ENCODE results near the gene NPTN. TPM values are rescaled to one million over a fixed set of nuclear protein-coding genes. Genes with fewer than 3 reads are reported as not detected.

The NPTN gene
- total RNA-seq, 4 donors from 2014 or later = 66.6 to 94.3 (median 88.8) TPM

DNA sequence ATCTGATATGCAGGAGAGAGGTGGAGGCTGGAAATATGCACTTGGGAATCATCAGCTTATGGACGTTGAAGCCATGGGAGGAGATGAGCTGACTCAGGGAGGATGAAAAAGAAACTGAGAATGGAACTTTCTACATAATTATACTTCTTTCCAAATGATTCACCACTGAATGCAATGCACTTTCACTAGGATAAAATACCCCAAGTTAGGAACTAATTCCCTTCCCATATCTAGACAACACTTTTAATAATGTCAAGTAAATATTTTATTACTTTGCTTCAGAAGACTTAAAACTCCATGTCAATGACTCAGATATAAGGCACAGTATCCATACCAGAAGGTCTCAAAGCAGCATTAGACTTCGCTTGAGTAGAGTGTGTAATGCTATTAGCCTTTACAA lies 24.2 kb downstream of the NPTN start:
- TF ChIP-seq, protein P1, sequence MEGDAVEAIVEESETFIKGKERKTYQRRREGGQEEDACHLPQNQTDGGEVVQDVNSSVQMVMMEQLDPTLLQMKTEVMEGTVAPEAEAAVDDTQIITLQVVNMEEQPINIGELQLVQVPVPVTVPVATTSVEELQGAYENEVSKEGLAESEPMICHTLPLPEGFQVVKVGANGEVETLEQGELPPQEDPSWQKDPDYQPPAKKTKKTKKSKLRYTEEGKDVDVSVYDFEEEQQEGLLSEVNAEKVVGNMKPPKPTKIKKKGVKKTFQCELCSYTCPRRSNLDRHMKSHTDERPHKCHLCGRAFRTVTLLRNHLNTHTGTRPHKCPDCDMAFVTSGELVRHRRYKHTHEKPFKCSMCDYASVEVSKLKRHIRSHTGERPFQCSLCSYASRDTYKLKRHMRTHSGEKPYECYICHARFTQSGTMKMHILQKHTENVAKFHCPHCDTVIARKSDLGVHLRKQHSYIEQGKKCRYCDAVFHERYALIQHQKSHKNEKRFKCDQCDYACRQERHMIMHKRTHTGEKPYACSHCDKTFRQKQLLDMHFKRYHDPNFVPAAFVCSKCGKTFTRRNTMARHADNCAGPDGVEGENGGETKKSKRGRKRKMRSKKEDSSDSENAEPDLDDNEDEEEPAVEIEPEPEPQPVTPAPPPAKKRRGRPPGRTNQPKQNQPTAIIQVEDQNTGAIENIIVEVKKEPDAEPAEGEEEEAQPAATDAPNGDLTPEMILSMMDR (IDR thresholded peaks at IDR 0.05) = no peak
- DNase-seq (ENCODE audit: low spot score) (no peak), ATAC-seq (ENCODE audit: low FRiP score) (peak; percentile 71)

DNA sequence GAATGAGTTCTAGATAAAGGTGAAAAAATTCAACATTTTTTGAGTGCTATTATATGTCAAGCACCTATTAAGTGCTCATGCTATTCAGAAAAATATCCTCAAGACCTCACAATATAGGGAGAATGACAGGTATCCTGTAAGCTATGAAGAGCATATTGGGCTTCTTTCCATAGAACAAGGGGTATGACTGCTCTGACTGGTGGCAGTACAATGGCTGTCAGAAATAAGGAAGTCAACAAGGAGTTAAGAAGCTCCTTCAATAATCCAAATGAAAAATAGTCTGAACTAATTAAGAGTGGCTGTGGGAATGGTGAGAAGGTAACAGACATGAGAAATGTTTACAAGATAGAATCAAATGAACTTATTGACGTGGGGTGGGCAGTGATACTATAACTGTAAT lies 24.7 kb downstream of the NPTN start:
- TF ChIP-seq, protein P1 (IDR thresholded peaks at IDR 0.05) = no peak
- DNase-seq (ENCODE audit: low spot score) = no peak
- no peak for ATAC-seq (ENCODE audit: low FRiP score)

GRCh38 chr15:73607843-73608242 lies 25.3 kb downstream of the NPTN start:
- TF ChIP-seq, protein P1 (IDR thresholded peaks at IDR 0.05) = no peak
- DNase-seq (ENCODE audit: low spot score) (no peak), ATAC-seq (ENCODE audit: low FRiP score) (no peak)

GRCh38 chr15:73607405-73607804 lies 25.8 kb downstream of the NPTN start:
- ATAC-seq (ENCODE audit: low FRiP score) = no peak
- no peak for DNase-seq (ENCODE audit: low spot score)
- TF ChIP-seq, protein P1 (IDR thresholded peaks at IDR 0.05) = no peak

DNA sequence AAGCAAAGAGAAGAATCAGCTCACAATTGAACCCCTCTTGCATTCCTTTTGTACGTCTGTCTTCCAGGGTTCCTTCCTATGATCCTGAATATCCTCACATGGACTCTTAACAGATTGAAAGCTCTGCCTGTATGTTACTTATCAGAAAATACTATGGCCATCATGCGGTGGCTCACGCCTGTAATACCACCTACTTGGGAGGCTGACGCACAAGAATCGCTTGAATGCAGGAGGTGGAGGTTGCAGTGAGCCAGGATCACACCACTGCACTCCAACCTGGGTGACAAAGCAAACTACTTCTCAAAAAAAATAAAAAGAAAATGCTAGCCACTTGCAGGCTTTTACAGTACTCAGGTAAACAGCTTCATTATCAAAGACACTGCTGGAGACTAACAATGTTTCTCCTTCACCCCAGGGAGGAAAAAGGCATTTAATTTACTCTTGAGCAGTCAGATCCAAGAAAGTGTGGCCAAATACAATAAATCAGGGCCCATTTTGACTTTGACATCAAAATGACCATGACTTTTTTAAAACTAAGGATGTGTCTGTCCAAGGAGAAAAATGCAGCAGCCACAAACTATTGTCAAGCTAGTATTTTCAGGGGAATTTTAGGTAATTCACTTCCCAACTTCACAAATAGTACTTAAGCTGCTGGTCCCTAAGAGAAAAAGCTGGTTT lies 27.3 kb downstream of the NPTN start:
- DNase-seq (ENCODE audit: low spot score) (no peak), ATAC-seq (ENCODE audit: low FRiP score) (no peak)
- TF ChIP-seq, protein P1 (IDR thresholded peaks at IDR 0.05) = no peak

GRCh38 chr15:73604477-73604876 lies 28.7 kb downstream of the NPTN start:
- no peak for ATAC-seq (ENCODE audit: low FRiP score)
- DNase-seq (ENCODE audit: low spot score) = no peak
- TF ChIP-seq, protein P1 (IDR thresholded peaks at IDR 0.05) = no peak

DNA sequence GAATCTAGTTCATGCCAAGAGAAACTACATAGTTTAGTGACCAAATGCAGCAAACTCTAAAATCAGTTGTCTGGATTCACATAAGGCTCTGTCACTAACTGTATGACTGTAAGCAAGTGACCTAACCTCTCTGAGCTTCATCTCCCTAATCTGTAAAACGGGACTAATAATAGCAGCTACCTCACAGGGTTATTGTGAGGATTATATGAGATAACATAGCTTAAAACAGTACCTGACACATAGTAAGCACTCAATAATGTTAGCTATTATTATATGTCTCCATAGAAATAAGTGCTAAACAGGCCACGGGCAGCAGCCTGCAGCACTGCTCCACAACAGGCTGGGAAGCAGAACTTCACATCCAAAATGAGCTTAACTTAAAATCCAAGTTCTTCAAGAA lies 30.2 kb downstream of the NPTN start:
- no peak for ATAC-seq (ENCODE audit: low FRiP score)
- TF ChIP-seq, protein P1 (IDR thresholded peaks at IDR 0.05) = no peak

More for the DNA sequence above, 30.2 kb downstream of the NPTN start:
- no peak for DNase-seq (ENCODE audit: low spot score)
